Occipital lobe (tissue), 2 donors: Measurements from ENCODE around the gene PARD3B. TPM values are rescaled to one million over a fixed set of nuclear protein-coding genes. Genes with fewer than 3 reads are reported as not detected.

ENCODE experiments used
- DNase-seq: peaks from one replicate; lab custom pipeline; 2025; lab: John Stamatoyannopoulos, UW
- total RNA-seq: library from RNA; depleted of rRNA; stranded (reverse); fragments of >200 nt; gene quantifications from one replicate; pipeline ENCODE4 v1.2.3, GENCODE V29; 2014

The PARD3B gene
- total RNA-seq, 1 donor from 2014 or later, result 5.6 TPM

DNA sequence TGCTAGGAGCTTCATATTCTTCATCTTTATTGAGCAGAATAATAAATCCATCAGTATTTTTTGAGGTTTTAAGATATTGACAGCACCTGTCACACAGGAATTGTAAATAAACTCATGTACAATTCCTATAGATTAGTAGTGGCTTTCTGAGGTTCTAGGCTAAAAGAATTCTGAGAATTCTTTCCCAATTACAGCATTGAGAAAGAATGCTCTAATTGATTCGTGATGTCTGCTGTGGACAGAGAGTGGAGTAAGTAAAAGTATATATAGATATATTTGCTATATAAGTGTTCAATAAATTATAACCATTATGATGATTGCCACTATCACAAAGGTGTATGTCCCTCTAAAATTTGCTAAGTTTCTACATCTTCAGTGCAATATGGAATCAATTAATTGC is 950.5 kb downstream of the PARD3B start:
- no peak for DNase-seq

DNA sequence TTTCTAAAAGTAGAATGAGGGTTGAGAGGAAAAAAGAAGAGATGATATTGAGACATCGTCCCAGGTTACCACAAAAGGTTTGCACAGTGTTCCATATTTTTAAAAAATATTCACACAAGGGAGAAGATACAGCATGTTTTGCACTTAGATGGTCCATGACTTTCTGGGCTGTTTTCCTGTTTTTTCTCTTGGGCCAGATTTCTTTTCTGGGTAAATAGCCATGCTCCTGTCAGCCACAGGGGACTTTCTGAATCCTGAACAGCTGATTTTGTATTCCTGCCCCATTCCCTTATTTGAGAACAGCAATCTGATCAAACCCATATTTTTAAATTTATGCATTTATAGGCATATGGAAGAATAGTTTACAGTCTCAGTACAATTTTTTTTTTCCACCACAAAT is 951.1 kb downstream of the PARD3B start:
- DNase-seq, result no peak

DNA sequence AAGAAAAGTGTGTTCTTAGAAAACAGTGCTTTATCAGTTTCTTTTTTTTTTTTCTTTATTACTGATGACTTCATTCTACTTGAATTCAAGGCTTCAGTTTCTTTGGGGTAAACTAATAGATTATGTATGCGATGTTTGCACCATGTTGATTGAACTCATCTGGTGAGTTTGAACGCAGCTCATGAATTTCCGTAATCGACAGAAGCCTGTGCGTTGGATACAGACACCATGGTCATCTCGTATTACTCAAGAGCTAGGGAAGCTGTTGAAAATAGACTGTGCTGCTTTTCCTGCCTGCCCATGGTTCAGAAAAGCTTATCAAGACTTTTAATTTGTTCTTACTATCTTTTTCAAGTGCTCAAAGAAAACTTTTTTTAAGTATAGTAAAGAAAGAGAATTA is 951.5 kb downstream of the PARD3B start:
- no peak for DNase-seq

DNA sequence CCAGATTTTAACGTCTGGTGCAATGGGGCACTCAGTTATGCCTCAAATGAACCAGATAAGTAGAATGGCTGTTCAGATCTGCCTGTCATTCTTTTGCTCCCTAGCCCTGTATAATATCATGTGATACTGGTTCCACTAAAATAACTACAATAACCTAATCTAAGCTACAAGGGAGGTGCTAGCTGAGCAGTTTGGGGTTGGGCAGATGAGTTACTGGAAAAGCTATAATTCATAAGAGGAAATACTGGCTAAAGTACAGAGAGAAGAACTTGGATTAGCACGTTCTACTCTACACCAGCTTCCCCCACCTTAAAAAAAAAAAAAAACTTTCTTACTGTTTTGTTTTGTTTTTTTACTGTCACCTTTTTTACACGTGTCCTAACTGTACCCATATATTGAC is 953.7 kb downstream of the PARD3B start:
- DNase-seq, result no peak

DNA sequence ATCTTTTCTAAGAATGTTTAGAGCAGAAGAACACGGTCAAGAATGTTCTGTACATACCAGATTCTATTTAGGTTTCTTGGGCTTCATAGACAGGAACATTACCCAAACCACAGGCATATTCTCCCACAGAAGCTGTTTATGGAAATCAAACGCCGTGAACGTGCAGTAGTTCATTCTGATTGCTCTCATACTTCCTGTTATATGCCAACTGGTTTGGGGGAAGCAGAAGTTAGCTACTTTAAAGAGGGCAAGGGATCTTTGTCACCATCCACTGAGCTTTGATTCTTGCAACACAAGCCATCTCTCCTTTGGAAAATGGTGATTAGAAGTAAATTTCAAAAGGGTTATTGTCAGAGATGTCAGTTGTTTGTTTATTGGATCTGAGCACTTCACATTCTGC is 954.8 kb downstream of the PARD3B start:
- no peak for DNase-seq

DNA sequence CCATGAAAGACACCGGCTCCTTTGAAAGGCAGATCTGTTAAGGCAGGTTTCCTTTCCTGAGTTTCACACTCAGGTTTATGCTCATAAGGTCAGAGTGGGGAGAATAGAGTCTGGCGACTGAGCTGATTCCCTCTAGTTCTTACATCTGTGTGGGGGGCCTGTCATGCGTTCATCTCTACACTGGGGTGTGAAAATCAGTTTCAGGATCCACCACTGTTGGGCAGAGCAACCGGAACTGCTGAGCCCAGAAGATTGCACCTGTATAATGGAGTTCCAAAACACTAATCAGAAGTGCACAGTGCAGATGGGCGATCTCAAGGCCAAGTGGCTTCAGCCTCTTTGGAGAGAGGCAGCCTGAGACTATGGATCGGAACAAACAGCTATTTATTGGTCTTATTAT is 955.7 kb downstream of the PARD3B start:
- DNase-seq, result no peak

DNA sequence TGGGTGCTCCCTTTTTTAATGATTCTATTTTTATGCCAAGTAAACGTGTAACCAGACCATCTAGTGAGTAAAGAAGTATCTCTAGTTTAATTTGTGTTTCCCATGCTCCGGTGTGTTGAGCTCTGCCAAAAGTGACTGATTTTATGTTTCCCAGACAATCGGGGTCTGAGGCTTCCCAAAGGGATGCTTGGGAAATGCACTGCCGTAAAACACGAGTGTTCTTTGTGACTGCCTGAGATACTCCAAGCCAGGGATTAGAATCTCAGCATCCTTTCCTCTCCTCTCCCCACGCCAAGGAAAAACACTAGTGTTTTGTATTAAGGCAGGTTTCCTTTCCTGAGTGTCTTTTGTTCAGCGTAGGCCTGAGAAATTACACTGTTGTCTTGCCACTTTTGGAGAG is 956.6 kb downstream of the PARD3B start:
- no peak for DNase-seq

DNA sequence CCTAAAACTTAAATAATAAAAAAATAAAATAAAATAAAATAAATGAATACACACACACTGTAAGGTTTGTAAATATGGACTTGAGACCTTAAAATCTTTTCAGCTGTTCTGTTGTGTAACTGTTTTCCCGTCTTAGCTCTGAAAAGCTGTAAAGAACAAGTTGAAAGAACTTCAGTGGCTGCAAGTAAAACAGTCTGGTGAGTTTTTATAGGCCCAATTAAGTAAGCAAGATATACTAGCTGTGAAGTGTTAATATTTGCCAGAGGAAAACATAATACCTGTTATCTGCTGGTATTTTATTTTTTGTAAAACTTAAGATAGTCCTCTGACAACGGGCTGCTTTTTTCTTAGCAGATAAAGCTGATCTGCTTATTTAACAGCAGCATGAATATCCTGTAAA is 960.1 kb downstream of the PARD3B start:
- DNase-seq, result no peak

DNA sequence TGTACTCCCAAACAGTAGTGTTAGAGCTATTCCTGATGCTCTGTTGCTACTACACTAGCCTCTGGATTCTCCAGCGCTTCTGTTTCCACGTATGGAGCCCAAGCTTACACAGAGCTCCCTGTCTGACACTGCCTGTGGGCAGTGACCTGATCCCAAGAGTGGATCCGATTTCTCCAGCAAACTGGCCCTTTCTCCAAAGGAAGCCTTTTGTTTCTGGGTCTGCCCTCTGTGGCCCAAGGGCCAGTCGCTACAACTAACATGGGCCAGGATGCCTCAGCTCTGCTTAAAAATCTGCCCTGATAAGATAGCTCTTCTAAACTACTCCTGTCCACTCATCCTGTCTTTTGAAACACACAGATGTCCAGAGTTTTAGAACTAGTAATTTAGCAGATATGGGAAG is 964.4 kb downstream of the PARD3B start:
- no peak for DNase-seq

DNA sequence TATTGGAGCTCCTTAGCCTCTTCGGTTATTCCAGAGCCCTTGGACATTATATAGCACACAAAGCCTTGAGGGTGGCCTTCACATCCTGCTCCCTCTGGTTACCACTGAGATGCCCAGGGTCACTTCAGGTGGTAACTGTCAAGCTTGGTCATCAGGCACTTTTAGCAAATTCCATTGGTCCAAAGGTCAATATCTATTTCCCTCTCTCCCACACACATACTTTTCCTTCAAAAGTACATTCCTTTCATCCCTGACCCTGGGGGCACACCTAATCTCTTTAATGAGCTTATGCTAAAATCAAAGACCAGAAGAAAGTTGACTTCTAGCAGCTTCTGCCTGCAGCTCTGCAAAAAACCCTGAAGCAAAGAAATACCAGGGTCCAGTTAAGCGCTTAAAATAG is 965.1 kb downstream of the PARD3B start:
- no peak for DNase-seq

DNA sequence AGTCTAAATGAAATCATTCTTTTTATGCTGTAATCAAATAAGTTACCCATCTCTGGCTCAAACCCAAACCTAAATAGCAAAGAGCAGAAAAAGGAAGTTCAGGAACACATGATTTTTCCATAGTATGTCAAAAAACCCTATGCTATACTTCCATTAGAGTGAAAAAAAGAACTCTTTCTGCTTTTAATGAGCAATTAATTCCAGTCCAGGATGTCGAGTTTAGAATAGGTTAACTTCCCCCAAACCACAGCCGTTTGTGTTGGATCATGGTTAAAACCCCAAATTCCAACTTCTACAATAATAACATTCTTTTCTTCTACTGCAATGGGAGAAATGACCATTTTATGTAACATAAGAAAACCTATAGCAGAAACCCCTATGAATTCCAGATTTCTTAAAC is 965.9 kb downstream of the PARD3B start:
- no peak for DNase-seq

DNA sequence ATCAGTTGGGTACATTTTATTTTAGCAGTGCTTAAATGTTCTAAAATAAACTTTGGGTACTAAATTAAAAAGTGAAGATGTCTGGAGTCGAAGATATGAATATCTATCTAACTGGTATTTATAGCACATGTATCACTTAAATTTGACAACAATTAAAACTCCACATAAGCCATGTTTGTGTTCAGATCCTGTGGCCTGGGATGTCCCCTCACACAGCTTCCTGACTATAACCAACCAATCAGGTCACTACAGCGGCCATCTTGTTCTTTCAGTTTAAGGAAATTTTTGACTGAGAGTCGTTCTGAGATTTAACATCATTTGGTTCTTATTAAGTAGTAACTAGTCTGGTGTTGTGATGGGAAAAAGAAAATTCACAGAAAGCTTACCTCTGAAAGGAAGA is 966.4 kb downstream of the PARD3B start:
- DNase-seq, result no peak

DNA sequence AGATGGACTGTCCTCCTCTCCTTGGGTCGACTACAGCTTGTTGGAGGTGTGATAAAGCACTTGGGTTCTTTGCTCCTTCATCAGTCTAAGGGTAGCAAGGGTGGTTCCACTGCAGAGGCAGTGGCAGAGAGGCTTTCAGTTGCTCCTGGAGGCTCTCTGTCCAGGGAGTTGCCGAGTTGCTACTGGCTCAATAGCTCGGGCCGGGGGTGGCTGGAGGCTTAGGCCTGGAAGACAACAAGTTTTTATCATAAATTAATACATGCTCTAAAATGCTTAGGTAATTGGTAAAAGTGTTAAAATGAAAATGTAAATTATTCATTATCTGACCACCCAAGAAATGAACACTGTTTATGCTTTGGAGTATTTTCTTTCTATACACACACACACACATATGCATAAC is 975.0 kb downstream of the PARD3B start:
- no peak for DNase-seq

DNA sequence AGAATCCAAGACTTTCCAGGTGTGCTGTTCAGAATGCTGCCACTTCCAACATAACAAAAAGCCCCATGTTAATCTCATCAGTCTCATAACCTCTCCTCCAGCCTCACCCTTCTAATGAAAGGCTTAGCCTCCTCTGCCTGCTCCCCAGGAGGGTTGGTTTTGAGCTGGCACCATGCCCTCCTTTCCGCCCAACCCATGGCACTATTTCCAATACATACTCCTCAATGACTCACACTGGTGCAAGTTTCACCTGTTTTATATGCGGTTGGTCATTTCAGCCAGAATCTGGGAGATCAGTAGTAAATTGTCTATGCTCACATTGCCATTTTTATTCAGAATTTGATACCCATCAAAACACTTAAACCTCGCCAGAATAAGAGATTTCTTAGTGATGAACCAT is 979.4 kb downstream of the PARD3B start:
- no peak for DNase-seq

DNA sequence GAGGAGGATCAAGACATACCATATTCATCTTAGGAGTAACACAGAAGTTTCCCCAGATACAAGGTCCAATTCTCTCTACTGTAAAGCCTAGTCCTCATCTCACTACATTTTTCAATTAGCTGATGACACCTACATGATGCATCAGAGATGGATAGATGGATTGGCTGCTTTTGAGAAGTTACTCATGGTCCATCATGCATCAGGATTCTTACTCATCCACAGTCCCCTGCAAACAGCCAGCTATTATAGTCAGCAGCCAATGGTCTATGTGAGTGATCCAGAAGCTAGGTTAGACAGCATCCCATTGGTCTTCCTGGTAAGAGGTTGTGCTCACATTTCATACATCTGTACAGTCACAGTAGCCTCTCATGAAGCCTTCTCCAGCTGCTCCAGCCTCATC is 982.5 kb downstream of the PARD3B start:
- DNase-seq, result no peak

DNA sequence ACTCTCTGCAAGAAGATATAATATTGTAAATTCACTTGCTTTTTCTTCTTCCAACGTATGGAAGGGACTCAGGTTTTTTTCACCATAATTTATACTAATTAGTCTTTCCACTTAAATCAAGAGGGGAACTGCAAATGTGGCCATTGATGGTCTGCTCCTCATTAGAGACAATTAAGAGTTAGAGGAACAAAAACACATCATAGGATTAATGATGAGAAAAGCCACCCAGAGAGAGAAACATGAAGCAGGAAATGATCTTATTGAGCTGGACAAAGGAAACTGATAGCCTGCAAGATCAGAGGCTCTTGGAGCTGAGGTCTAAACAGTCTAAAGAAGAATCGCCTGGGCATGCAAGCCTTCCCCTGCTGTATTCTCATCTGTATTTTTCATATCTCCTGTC is 985.8 kb downstream of the PARD3B start:
- no peak for DNase-seq

DNA sequence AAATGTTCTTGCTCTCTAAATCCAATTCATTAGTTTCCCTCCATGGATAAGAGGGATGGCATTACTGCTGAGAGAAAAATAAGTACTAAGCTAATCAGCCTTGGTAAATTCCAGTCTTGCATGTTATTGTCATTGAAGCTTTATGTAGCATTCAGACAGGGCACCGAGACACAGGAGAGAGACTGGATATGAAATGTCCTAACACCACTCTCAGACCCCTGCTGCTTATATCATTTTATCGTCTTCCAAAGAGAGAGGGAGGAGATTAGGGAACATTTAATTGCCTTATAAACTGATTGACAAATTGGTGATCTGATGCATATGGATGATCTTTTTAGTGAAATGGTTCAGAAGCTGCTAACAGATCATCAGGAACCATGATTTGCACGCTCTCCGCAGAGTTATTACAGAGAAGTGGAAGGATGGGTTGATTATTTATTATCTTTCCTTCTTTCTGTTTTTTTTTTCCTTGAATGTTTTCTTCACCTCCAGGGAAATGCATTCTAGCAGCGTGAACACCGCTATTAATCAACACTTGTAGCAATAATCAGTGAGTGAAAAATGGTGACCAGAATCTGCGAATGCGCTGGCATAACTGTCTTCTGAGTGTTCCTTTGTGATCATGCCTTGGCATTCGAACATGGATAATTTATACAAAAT is 986.3 kb downstream of the PARD3B start:
- no peak for DNase-seq

DNA sequence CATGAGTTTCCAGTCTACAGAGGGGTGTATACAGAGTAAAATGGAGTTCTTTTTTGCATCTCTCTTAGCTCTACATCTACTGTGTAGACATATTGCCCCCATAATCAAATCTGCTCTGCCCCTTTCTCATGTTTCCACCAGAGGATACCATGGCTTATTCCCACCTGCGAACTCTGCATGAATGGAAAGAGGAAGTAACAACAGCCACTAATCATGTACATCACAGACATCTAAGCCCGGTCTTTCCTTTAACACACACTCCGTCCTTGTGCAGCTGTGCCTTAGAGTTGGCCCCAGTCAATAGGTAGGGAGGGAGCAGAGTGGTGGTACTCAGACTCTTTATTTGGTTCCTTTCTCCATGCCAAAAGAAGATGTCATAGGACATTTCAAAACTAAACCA is 989.7 kb downstream of the PARD3B start:
- DNase-seq, result no peak

DNA sequence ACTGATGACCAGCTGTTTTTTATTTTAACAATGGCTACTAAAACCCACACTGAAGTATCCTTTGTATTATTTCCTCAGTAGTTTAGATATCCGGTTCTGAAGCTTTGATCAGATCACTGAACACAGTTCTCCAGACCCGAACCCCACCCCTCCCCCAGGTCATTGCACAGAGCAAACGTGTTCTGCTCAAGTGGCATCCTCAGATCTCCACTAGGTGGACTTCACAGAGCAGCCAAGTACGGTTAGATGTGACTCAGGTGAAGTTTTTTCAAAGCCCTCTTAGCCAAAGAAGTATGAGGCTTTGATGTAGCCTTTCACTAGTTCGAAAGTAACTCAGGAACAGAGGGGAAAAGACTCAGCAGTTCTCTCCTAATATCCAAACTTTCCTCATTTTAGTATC is 994.3 kb downstream of the PARD3B start:
- no peak for DNase-seq

DNA sequence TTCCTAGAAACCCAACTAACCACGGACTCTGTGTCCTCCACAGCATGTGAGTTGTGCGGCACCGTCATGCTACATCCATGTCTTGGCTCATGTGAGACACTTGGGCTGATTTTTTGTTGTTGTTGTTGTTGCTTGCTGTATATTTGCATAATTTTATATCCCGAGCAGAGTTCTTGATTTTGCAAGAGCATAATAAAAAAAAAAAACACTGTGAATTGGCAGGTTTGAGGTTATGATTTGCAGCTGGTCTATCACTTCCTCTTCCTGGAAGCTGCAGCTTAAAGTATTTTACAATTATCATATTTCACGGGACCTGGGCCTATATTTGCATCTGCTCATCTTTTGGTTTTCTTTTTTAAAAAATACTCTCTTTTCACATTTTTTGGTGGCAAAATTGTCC is 994.8 kb downstream of the PARD3B start:
- DNase-seq, result no peak

DNA sequence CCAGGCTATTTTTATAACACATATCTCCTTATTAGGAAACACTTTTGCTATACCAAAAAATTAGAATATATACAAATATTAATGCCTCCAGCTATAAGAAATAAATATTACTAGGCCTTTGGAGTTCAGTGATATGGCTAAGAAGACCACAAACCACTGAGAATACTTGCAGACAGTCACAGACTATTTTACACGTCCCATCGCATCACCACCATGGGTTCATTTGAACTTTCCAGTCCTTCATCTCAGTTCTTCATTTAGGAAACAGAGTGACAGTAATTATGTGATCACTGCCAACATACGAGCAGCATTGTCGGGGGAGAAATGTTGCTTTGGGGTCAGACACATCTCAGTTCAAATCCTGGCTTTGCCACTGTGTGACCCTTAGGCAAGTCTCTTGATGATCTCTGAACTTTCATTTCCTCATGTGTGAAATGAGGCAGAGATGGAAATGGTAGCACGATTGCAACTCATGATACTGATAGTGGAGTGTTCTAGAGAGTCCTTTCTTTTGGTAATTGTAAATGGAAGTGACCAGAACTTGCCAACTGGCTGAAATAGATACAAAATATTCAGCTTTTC is 998.1 kb downstream of the PARD3B start:
- DNase-seq, result no peak

DNA sequence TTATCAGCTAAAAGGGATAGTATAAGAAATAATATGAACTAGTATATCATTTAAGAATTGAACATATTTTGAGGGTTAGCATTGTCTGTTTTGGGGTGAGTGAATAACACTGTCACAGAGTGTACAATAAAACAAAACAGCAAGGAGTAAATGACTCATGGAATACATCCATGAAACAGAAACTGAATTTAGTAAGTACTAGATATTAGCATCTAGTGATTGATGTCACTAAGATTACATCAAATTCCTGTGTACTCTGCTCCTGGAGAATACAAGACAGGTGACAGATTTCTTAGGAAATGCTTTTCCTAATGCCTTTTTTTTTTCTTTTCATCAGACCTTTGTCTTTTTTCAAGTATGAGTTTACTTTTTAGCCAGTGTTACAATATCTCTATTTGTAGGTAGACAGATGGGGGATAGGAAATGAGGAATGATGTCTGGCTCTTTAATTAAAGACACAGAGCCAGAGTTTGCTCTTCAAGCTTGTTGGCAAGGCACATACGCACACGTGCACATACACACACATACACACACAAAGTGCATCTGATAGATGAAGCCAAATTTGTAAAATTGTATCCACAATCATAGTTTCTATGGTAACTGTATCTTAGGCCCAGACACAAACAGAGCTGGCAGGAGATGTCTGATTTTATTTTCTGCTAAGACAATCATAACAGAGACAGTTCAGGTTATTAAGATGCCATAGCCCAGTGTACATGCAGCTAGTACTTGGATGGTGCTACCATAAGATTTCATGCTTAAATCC is 998.8 kb downstream of the PARD3B start:
- no peak for DNase-seq
